HG03575 (cell line): Measurements from ENCODE around the gene GBA3.

Experiments used
- ATAC-seq: cut with Tn5 transposase; IDR thresholded peaks from one replicate; pipeline ENCODE4 v1.9.1; 2021; ENCODE audit not compliant: unreplicated experiment, insufficient number of reproducible peaks, low FRiP score; ENCODE audit errors: extremely low read depth

GBA3 gene

GRCh38 chr4:22692736-22693135 is at the start of gene GBA3:
TSS of gene GBA3 (plus strand) at chr4:22692937.
- ATAC-seq = no peak

- no peak for ATAC-seq
Measured at GRCh38 chr4:22643952-22644351, 48.8 kb upstream of the GBA3 start.

DNA sequence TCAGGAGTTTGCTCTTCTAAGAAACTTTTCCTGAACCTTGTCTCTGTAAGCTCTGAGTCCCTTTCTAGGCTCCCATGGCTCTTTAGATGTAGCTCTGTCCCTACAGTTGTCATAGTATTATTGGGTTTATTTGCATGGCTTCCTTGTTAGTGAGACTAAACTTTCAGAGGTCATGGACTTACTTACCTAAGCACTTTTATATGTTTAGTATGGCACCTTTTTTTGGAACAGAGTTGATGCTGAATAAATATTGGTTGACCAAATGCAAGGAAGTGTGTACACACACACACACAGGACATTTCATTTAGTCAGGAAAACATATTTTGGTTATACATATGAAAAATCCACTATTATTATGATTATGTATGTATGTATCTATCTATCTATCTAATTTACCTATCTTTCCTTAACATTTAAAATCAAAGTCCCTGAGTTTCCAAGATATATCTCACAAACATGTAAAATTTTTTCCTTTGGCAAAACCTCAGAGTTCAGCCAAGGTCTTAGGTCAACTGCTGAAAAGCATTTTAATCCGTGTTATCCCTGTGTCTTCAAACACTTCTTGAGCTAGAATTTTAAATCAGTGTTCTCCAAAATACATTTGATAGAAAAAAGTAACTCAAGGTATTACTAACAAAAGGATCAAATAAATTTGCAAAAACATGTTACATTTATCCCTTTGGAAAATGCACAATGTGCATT is 47.1 kb upstream of the GBA3 start:
- ATAC-seq = no peak

- no peak for ATAC-seq
Measured at GRCh38 chr4:22648996-22649395, 43.7 kb upstream of the GBA3 start.

DNA sequence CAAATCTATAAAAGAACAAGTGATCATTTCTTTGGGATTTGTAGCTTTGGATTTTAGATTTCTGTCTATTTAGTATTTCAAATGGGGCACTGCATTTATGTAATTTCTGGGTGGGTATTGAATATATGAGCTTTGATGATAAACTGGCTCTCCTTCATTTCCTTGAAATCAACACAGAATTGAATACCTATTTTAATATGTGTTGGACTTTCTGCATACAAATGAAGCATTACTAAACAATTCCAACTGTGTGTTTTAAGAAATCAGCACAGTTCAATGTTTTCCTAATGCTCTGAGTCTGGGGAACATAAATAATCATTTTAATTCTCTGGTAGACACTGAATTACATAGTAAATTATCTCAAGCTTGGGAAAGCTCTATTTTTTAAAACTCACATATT is 42.0 kb upstream of the GBA3 start:
- no peak for ATAC-seq

- no peak for ATAC-seq
Measured at GRCh38 chr4:22653752-22654151, 39.0 kb upstream of the GBA3 start.

GRCh38 chr4:22661443-22661842 is 31.3 kb upstream of the GBA3 start:
- ATAC-seq = no peak

- ATAC-seq = no peak
Measured at GRCh38 chr4:22667332-22667940, 25.3 kb upstream of the GBA3 start.

DNA sequence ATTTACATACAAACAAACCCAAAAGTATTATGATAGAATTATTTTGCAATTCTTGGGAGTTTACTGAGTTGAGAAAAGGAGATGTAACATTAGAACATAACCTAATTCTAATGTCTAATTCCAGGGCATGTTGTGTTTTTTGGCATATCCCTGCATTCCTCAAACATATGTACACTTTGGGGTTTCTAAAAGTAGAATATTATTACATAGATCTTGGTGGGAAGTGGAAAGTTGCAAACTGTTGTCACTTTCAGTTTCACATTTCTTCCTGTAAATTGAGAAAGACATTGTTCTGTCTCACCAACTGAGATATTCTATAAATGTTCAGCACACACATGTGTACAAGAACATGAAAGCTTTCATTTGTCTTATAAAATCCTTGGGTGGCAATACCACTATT is 24.4 kb upstream of the GBA3 start:
- ATAC-seq = no peak

- no peak for ATAC-seq
Measured at GRCh38 chr4:22668702-22669101, 24.0 kb upstream of the GBA3 start.

GRCh38 chr4:22670956-22671355 is 21.8 kb upstream of the GBA3 start:
- ATAC-seq = no peak

DNA sequence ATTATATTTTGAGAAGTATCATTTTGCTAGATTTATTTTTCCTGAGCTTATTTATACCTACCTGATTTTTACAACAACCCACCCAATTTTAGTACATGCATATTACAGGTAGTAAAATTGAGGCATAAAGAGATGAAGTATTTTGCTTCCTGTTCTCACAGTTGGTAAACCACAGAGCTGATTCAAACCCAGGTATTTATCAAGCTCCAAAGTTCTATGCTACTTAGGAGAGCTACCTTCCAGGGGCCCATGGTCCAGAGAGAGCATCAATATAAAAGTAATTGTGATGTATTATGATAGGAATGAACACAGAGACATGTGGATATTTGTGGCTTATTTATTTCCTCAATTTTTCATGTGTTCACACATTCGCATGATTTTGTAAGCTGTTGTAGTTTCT is 20.2 kb upstream of the GBA3 start:
- ATAC-seq = no peak

GRCh38 chr4:22672944-22673343 is 19.8 kb upstream of the GBA3 start:
- ATAC-seq = no peak

- ATAC-seq = no peak
Measured at GRCh38 chr4:22674700-22675099, 18.0 kb upstream of the GBA3 start.

DNA sequence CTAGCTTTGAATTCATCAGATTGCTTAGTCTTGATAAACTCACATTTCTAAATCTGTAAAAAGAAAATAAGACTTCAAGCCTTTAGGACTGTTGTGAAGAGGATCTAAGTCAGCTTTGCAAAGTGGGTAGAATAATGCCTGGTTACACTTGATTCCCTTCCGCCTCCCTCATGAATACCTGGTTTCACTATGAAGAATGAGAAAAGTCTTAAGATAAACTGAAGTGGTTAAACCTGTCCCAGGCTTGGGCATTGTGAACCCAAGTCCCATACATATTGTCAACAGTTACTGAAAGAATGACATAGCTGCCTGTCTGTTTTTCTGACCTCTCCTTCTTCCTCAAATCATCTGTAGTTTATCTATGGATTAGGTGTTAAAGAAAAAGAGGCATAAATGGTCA is 16.7 kb upstream of the GBA3 start:
- ATAC-seq = no peak

GRCh38 chr4:22677780-22678179 is 15.0 kb upstream of the GBA3 start:
- ATAC-seq = no peak

DNA sequence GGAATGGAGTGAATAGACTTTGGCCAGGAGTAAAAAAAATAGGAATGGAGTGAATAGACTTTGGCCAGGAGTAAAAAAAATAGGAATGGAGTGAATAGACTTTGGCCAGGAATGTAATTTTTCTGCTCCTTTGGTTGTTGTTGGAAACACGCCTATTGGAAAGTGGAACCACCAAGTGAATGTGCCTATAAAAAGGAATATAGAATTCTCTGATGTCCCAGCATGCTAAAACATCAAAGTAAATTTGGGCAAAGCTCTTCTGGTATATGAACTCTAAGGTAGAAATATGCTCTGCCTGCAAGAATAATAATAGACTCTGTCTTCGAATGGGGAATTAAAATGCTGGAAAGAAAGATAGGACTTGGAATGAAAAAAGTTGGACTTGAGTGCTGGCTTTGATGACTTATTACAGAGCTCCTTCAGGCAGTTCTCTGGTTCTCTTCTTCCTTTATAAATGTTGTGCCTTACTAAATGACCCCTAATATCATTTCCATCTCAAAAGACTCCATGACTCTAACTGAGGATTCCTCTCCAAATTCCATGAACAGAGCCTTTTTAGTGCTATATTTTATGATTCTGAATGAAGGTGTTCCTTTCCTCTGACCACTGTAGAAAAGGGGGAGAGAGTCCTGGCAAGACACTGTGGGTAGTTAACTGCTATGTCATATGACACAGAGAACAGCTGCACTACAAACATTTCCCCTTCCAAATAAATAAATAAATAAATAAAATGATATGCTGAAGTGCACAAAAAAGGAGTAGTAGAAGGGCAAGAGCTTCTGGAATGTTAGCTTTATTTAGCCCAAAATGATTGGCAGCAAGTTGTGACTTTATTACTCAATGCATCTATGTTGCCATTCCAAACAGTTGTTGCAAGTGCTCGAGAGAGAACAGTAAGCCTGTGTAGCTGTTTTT is 13.5 kb upstream of the GBA3 start:
- ATAC-seq = no peak

DNA sequence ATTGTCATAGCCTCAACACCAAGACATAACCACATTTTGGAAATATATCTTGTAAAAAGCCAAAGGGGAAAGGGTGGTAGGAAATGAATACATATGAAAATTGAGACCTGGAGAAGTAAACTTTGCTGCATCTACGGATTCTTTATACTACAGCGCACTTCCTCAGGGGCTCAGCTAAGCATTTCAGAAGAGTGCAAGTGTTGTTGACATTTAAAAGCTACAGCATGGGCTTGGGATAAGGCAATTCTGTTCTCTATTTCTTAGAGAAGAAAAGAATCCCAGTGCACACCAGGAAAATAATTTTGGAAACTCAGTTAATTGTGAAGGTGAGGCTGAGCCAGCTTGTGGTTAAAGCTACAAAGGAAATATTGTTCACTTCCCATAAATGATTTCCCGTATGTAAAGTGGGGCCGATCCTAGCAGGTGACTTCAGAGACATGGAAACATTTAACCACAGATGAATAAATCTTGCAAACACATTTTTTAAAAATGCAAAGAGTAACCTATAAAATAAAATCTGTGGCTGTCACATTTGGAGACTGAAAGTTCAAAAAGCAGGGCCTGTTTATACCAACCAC is 12.6 kb upstream of the GBA3 start:
- ATAC-seq = no peak

GRCh38 chr4:22683726-22684125 is 9.0 kb upstream of the GBA3 start:
- no peak for ATAC-seq

- no peak for ATAC-seq
Measured at GRCh38 chr4:22686141-22686540, 6.6 kb upstream of the GBA3 start.
